ENCODE data around the gene SLC25A33.

The SLC25A33 gene

DNA sequence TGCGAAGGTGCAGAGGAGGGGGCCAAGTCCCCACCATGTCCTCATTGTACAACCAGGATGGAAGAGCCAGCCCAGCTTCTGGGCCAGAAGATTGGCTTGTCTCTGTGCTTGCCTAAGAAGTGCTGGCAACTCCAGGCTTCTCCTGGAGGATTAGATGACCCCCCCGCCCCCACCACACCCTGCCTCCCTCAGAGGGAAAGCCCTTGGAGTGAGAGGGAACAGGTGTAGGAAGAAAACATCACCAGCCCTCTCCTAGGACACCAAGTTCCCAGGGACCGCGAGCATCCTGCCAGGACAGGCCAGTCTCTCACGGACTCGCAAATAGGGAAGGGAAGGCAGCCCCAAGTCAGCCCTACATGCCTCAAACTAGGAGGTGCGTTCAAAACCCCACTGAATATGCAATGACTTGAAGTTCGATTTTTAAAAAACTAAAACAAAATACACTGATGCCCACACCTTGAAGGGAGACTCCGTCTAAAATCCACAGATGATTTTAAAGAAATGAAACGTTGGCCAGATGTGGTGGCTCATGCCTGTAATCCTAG is 20.7 kb upstream of the SLC25A33 start:
- Histone ChIP-seq H3K27ac (no peak overlapping the region), H3K36me3 (no peaks in the 10 kb centered on the region), H3K9me3 (no peaks in the 10 kb centered on the region), H3K4me3 (ENCODE audit: low read depth in 1 of 2, low read length in 1 of 2) (no peak overlapping the region), H3K4me1 (ENCODE audit: control insufficient read depth in 1 of 2, insufficient read depth in 1 of 2, low read depth in 1 of 2, low read length in 1 of 2) (no peaks in the 10 kb centered on the region), H3K27me3 (no peaks in the 10 kb centered on the region)
- TF ChIP-seq, protein P1, sequence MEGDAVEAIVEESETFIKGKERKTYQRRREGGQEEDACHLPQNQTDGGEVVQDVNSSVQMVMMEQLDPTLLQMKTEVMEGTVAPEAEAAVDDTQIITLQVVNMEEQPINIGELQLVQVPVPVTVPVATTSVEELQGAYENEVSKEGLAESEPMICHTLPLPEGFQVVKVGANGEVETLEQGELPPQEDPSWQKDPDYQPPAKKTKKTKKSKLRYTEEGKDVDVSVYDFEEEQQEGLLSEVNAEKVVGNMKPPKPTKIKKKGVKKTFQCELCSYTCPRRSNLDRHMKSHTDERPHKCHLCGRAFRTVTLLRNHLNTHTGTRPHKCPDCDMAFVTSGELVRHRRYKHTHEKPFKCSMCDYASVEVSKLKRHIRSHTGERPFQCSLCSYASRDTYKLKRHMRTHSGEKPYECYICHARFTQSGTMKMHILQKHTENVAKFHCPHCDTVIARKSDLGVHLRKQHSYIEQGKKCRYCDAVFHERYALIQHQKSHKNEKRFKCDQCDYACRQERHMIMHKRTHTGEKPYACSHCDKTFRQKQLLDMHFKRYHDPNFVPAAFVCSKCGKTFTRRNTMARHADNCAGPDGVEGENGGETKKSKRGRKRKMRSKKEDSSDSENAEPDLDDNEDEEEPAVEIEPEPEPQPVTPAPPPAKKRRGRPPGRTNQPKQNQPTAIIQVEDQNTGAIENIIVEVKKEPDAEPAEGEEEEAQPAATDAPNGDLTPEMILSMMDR (IDR thresholded peaks at IDR 0.05), result no peak

DNA sequence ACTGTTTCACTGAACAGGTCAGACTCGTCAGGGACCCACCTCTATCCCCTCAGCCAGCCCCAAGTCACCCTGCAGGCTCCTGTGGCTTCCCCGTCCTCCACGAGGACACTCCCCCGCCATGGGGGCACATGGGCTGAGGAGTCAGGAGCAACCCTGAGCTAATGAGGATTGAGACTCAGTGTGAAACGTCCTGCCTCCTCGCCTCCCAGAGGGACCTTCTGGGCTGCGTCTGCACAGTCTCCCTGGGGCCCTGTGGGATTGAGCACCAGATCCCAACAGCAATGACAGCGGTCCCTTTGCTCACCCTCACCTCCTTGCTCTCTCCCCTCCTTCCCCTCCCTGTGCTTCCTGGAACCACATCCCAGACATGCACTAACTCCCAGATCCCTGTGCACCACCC is 18.9 kb upstream of the SLC25A33 start:
- no peaks in the 10 kb centered on the region for H3K9me3 ChIP-seq
- TF ChIP-seq, protein P1 (IDR thresholded peaks at IDR 0.05), result no peak
- H3K27me3 ChIP-seq, result no peaks in the 10 kb centered on the region
- no peaks in the 10 kb centered on the region for H3K4me1 ChIP-seq (ENCODE audit: control insufficient read depth in 1 of 2, insufficient read depth in 1 of 2, low read depth in 1 of 2, low read length in 1 of 2)
- H3K36me3 ChIP-seq, result no peaks in the 10 kb centered on the region
- H3K4me3 ChIP-seq (ENCODE audit: low read depth in 1 of 2, low read length in 1 of 2), result no peak overlapping the region
- no peak overlapping the region for H3K27ac ChIP-seq

DNA sequence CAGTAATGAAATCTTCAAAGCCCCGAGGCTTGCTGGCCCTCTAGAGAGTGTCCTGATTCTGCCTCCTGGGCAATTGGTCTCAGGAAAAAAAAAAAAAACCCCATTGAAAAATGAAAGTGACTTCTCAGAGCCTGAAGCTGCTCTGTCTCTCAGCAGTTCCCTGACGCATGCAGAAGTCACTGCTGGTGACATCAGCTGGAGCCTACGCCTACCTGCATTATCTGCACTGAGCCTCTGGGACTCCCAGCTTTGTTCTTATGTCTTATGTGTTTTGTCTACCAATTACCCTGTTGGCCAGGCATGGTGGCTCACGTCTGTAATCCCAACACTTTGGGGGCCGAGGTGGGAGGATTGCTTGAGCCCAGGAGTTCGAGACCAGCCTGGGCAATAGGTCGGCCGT is 10.1 kb upstream of the SLC25A33 start:
- TF ChIP-seq, protein P1 (IDR thresholded peaks at IDR 0.05), result no peak
- Histone ChIP-seq H3K27me3 (no peaks in the 10 kb centered on the region), H3K9me3 (no peaks in the 10 kb centered on the region)

DNA sequence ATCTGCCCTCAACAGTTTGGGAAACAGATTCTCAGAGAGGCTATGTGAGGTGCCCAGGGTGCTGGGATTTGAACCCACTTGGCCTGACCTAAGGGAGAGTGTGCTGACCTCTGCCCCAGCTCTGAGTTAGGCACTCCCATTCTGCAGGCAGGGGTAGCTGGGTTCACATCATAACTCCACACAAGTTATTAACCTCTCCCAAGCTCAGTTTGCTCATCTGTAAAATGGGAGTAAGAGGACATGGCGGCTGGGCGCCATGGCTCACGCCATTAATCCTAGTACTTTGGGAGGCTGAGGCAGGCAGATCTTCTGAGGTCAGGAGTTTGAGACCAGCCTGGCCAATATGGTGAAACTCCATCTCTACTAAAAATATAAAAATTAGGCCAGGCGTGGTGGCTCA is 8.9 kb upstream of the SLC25A33 start:
- Histone ChIP-seq H3K27me3 (no peaks in the 10 kb centered on the region), H3K9me3 (no peaks in the 10 kb centered on the region), H3K27ac (no peak overlapping the region), H3K4me3 (ENCODE audit: low read depth in 1 of 2, low read length in 1 of 2) (no peak overlapping the region), H3K4me1 (ENCODE audit: control insufficient read depth in 1 of 2, insufficient read depth in 1 of 2, low read depth in 1 of 2, low read length in 1 of 2) (no peaks in the 10 kb centered on the region), H3K36me3 (no peaks in the 10 kb centered on the region)
- TF ChIP-seq, protein P1 (IDR thresholded peaks at IDR 0.05), result no peak

More for the DNA sequence above, 10.1 kb upstream of the SLC25A33 start:
- no peak overlapping the region for H3K4me3 ChIP-seq (ENCODE audit: low read depth in 1 of 2, low read length in 1 of 2)
- no peak overlapping the region for H3K27ac ChIP-seq
- H3K36me3 ChIP-seq, result no peaks in the 10 kb centered on the region
- no peaks in the 10 kb centered on the region for H3K4me1 ChIP-seq (ENCODE audit: control insufficient read depth in 1 of 2, insufficient read depth in 1 of 2, low read depth in 1 of 2, low read length in 1 of 2)

DNA sequence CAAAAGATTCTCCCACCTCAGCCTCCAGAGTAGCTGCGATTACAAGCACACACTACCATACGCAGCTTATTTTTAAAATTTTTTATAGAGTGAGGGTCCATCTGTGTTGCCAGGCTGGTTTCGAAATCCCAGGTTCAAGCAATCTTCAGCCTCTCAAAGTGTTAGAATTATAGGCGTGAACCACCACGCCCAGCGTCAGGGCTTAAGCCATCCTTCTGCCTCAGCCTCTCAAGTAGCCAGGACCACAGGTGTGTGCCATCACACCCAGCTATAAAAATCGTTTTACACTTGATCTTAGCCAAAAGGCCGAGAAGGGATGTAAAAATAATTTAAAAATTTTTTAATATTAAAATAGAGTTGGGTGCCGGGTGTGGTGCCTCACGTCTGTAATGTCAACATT is 4.3 kb upstream of the SLC25A33 start:
- Histone ChIP-seq H3K9me3 (no peaks in the 10 kb centered on the region), H3K36me3 (no peaks in the 10 kb centered on the region), H3K27ac (no peak overlapping the region), H3K4me3 (ENCODE audit: low read depth in 1 of 2, low read length in 1 of 2) (no peak overlapping the region), H3K27me3 (peaks cover 9% of the 10 kb centered on the region), H3K4me1 (ENCODE audit: control insufficient read depth in 1 of 2, insufficient read depth in 1 of 2, low read depth in 1 of 2, low read length in 1 of 2) (peaks cover 4 to 8% of the 10 kb centered on the region in 2 experiments)
- TF ChIP-seq, protein P1 (IDR thresholded peaks at IDR 0.05), result no peak

DNA sequence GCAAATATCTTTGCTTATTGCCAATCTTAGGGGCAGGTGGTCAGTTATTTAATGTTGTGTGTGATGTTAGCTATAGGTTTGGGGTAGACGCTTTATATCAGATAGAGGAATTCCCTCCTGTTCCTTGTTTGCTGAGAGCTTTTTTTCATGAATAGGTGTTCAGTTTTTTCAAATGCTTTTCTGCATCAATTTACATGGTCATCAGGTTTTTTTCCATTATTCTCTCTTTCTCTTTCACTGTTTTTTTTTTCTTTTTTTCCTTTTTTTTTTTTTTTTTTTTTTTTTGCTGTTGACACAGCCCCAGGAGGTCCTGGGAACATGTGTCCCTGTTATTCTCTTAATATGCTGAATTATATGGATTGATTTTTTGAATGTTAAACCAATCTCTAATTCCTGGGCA is 3.0 kb upstream of the SLC25A33 start:
- H3K4me1 ChIP-seq (ENCODE audit: control insufficient read depth in 1 of 2, insufficient read depth in 1 of 2, low read depth in 1 of 2, low read length in 1 of 2), result peaks cover 12 to 15% of the 10 kb centered on the region in 2 experiments
- H3K9me3 ChIP-seq, result no peaks in the 10 kb centered on the region
- H3K27ac ChIP-seq, result no peak overlapping the region
- no peaks in the 10 kb centered on the region for H3K36me3 ChIP-seq
- no peak overlapping the region for H3K4me3 ChIP-seq (ENCODE audit: low read depth in 1 of 2, low read length in 1 of 2)
- TF ChIP-seq, protein P1 (IDR thresholded peaks at IDR 0.05), result no peak
- peaks cover 18% of the 10 kb centered on the region for H3K27me3 ChIP-seq
